ENCODE results near the gene CHRNB2.

Gene CHRNB2

DNA sequence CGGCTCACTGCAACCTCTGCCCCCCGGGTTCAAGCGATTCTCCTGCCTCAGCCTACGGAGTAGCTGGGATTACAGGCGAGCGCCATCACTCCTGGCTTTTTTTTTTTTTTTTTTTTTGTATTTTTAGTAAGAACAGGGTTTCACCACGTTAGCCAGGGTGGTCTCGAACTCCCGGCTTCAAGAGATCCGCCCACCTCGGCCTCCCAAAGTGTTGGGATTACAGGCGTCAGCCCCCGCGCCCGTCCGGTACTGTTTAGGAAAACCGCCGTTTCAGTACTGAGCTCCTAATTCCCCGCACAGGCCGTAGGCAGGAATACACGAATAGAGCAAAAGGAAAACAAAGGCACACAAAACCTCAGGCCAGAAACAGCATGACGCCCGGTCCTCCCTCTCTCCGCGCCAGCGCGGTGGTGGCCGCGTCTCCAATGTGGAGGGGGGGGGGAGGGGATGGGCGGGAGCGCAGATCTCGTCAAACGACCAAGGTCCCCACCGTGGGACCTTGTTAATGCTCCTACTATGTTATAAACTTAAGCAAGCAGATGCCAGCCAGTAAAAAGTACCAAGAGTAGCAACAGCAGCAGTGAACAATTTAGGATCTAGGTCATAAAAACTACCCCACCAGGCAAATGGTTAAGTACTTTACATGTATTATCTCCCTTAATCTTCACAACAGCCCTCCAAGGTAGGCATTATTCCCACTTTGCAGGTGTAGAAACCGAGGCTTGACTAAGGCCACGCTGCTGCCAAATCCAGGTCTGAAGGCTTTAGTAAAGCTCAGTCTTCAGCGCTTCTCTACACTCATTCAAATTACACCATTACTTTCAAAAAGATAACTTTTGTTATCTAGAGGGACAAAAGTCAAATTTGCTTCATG is 41.1 kb downstream of the CHRNB2 start (continued):
- TF ChIP-seq GFI1B (tag by site-specific recombination; IDR thresholded peaks at IDR 0.05) (0 out of 2 replicates have a peak, but pooled peaks have one; percentile 35), TSHZ1 (tag by site-specific recombination; IDR thresholded peaks at IDR 0.05; ENCODE audit: borderline replicate concordance) (no peak), ZFP41 (tag by site-specific recombination; IDR thresholded peaks at IDR 0.05; ENCODE audit: borderline replicate concordance) (no peak), ZNF677 (tag by site-specific recombination; IDR thresholded peaks at IDR 0.05) (no peak; the same call in 1 of the 2 replicates), ZNF184 (tag by site-specific recombination; IDR thresholded peaks at IDR 0.05) (no peak), ZNF571 (tag by site-specific recombination; IDR thresholded peaks at IDR 0.05) (no peak), PRDM1 (tag by site-specific recombination; IDR thresholded peaks at IDR 0.05) (no peak), ZNF549 (tag by site-specific recombination; IDR thresholded peaks at IDR 0.05) (no peak), ZNF585B (tag by site-specific recombination; IDR thresholded peaks at IDR 0.05) (no peak), ZNF704 (tag by site-specific recombination; IDR thresholded peaks at IDR 0.05) (no peak), SALL2 (tag by site-specific recombination; IDR thresholded peaks at IDR 0.05; ENCODE audit: borderline replicate concordance) (no peak), ZXDB (tag by site-specific recombination; IDR thresholded peaks at IDR 0.05) (no peak; the same call in 1 of the 2 replicates), SCRT2 (tag by site-specific recombination; IDR thresholded peaks at IDR 0.05) (no peak), IKZF3 (tag by site-specific recombination; IDR thresholded peaks at IDR 0.05) (peak; percentile 41; the same call in 1 of the 2 replicates), ZNF404 (tag by site-specific recombination; IDR thresholded peaks at IDR 0.05) (no peak), BCL11A (tag by site-specific recombination; IDR thresholded peaks at IDR 0.05; ENCODE audit: low read depth) (no peak), ZNF624 (tag by site-specific recombination; IDR thresholded peaks at IDR 0.05) (no peak; the same call in 1 of the 2 replicates), ZFP69B (tag by site-specific recombination; IDR thresholded peaks at IDR 0.05) (no peak), TCF7L2 (IDR thresholded peaks at IDR 0.05; ENCODE audit: borderline replicate concordance, low read depth, low read length) (no peak), ZNF558 (tag by site-specific recombination; IDR thresholded peaks at IDR 0.05) (no peak; the same call in 1 of the 2 replicates)
- TF ChIP-seq, protein P1, sequence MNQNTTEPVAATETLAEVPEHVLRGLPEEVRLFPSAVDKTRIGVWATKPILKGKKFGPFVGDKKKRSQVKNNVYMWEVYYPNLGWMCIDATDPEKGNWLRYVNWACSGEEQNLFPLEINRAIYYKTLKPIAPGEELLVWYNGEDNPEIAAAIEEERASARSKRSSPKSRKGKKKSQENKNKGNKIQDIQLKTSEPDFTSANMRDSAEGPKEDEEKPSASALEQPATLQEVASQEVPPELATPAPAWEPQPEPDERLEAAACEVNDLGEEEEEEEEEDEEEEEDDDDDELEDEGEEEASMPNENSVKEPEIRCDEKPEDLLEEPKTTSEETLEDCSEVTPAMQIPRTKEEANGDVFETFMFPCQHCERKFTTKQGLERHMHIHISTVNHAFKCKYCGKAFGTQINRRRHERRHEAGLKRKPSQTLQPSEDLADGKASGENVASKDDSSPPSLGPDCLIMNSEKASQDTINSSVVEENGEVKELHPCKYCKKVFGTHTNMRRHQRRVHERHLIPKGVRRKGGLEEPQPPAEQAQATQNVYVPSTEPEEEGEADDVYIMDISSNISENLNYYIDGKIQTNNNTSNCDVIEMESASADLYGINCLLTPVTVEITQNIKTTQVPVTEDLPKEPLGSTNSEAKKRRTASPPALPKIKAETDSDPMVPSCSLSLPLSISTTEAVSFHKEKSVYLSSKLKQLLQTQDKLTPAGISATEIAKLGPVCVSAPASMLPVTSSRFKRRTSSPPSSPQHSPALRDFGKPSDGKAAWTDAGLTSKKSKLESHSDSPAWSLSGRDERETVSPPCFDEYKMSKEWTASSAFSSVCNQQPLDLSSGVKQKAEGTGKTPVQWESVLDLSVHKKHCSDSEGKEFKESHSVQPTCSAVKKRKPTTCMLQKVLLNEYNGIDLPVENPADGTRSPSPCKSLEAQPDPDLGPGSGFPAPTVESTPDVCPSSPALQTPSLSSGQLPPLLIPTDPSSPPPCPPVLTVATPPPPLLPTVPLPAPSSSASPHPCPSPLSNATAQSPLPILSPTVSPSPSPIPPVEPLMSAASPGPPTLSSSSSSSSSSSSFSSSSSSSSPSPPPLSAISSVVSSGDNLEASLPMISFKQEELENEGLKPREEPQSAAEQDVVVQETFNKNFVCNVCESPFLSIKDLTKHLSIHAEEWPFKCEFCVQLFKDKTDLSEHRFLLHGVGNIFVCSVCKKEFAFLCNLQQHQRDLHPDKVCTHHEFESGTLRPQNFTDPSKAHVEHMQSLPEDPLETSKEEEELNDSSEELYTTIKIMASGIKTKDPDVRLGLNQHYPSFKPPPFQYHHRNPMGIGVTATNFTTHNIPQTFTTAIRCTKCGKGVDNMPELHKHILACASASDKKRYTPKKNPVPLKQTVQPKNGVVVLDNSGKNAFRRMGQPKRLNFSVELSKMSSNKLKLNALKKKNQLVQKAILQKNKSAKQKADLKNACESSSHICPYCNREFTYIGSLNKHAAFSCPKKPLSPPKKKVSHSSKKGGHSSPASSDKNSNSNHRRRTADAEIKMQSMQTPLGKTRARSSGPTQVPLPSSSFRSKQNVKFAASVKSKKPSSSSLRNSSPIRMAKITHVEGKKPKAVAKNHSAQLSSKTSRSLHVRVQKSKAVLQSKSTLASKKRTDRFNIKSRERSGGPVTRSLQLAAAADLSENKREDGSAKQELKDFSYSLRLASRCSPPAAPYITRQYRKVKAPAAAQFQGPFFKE (tag by site-specific recombination; IDR thresholded peaks at IDR 0.05; ENCODE audit: borderline replicate concordance): no peak
- TF ChIP-seq, protein P2, sequence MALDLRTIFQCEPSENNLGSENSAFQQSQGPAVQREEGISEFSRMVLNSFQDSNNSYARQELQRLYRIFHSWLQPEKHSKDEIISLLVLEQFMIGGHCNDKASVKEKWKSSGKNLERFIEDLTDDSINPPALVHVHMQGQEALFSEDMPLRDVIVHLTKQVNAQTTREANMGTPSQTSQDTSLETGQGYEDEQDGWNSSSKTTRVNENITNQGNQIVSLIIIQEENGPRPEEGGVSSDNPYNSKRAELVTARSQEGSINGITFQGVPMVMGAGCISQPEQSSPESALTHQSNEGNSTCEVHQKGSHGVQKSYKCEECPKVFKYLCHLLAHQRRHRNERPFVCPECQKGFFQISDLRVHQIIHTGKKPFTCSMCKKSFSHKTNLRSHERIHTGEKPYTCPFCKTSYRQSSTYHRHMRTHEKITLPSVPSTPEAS (tag by site-specific recombination; IDR thresholded peaks at IDR 0.05): peak; percentile 17
- TF ChIP-seq, protein P3, sequence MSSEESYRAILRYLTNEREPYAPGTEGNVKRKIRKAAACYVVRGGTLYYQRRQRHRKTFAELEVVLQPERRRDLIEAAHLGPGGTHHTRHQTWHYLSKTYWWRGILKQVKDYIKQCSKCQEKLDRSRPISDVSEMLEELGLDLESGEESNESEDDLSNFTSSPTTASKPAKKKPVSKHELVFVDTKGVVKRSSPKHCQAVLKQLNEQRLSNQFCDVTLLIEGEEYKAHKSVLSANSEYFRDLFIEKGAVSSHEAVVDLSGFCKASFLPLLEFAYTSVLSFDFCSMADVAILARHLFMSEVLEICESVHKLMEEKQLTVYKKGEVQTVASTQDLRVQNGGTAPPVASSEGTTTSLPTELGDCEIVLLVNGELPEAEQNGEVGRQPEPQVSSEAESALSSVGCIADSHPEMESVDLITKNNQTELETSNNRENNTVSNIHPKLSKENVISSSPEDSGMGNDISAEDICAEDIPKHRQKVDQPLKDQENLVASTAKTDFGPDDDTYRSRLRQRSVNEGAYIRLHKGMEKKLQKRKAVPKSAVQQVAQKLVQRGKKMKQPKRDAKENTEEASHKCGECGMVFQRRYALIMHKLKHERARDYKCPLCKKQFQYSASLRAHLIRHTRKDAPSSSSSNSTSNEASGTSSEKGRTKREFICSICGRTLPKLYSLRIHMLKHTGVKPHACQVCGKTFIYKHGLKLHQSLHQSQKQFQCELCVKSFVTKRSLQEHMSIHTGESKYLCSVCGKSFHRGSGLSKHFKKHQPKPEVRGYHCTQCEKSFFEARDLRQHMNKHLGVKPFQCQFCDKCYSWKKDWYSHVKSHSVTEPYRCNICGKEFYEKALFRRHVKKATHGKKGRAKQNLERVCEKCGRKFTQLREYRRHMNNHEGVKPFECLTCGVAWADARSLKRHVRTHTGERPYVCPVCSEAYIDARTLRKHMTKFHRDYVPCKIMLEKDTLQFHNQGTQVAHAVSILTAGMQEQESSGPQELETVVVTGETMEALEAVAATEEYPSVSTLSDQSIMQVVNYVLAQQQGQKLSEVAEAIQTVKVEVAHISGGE (tag by site-specific recombination; conservative IDR thresholded peaks at IDR 0.05; ENCODE audit: low read depth): no peak; the same call in 1 of the 2 replicates

Measured in HEK293 (cell line).